ENCODE measurements around the gene POLA1. TPM values are rescaled to one million over a fixed set of nuclear protein-coding genes. Genes with fewer than 3 reads are reported as not detected.

Gene POLA1
- total and polyA plus RNA-seq, 2 of the 4 experiments (the other 2 are of a cell fraction), result 4.0 to 15.1 TPM

GRCh38 chrX:25005034-25005381 lies 311.3 kb downstream of the POLA1 start (continued):
- TF ChIP-seq USF2 (IDR thresholded peaks at IDR 0.05; ENCODE audit: low read depth, low read length), result no peak

- H3K4me1 ChIP-seq (ENCODE audit: control insufficient read depth, insufficient read depth, low read length), result no peaks in the 10 kb centered on the region; the same call in 1 of the 2 replicates
- intact Hi-C loops (cut with micrococcal nuclease), result no loop called here
- no peaks in the 10 kb centered on the region for H3K9me1 ChIP-seq (ENCODE audit: insufficient read depth, low read length)
- H3K4me2 ChIP-seq (ENCODE audit: low read depth, low read length), result peak overlapping the region; percentile 44; the same call in 1 of the 2 replicates
- H4K91ac ChIP-seq (ENCODE audit: insufficient read depth, low read depth, low read length), result no peak overlapping the region
- no peak overlapping the region for H2BK20ac ChIP-seq (ENCODE audit: low read depth, low read length)
- H4K8ac ChIP-seq (ENCODE audit: low read depth in 2 of 2, low read length in 2 of 2), result no peak overlapping the region
- peak overlapping the region; percentile 43 for H2AFZ ChIP-seq (replicated peaks; ENCODE audit: low read length, poor library complexity)
- H2BK15ac ChIP-seq (ENCODE audit: low read depth, low read length), result no peak overlapping the region
- ATAC-seq (ENCODE audit: low read depth) (peak; percentile 56), DNase-seq (no peak)
- H3K14ac ChIP-seq (replicated peaks; ENCODE audit: low read depth, low read length), result no peak overlapping the region
- no TSS peak for BruUV-seq (replicated peaks)
- H3K4me3 ChIP-seq (ENCODE audit: insufficient read depth, low read depth, low read length), result peak overlapping the region; percentile 14; the same call in 1 of the 2 replicates
- H2BK5ac ChIP-seq (ENCODE audit: low read depth, low read length, poor library complexity, severe bottlenecking), result no peak overlapping the region
- H3K4ac ChIP-seq (ENCODE audit: low read depth, low read length), result no peak overlapping the region
- no peak overlapping the region for H2AK5ac ChIP-seq (ENCODE audit: low read depth, low read length)
- no peak overlapping the region for H2BK120ac ChIP-seq (ENCODE audit: low read depth, low read length)
- no peaks in the 10 kb centered on the region for H3K79me1 ChIP-seq (ENCODE audit: low read depth in 1 of 2, low read length in 2 of 2)
- peak overlapping the region; percentile 55 for H2AK9ac ChIP-seq (replicated peaks; ENCODE audit: low read depth, low read length, poor library complexity)
- H3K9me3 ChIP-seq (ENCODE audit: control insufficient read depth, insufficient read depth, low read length), result peaks cover 5% of the 10 kb centered on the region
- CTCF ChIA-PET, result no interaction called here
- dilution Hi-C loops (cut with HindIII; ENCODE audit: low sequenced_read_pairs, unreplicated experiment), result no loop called here
- H3K18ac ChIP-seq (ENCODE audit: low read depth, low read length), result no peak overlapping the region
- no peak overlapping the region for H3K27ac ChIP-seq (ENCODE audit: insufficient read depth, low read length)
- H3K9ac ChIP-seq (ENCODE audit: low read depth, low read length), result no peak overlapping the region
- H3K27me3 ChIP-seq (ENCODE audit: control insufficient read depth, insufficient read depth, low read length), result peaks cover 77% of the 10 kb centered on the region
- no peaks in the 10 kb centered on the region for H3K36me3 ChIP-seq (ENCODE audit: control insufficient read depth, insufficient read depth, low read length)
- POLR2A ChIA-PET (ENCODE audit: unreplicated experiment), result no interaction called here
- in situ Hi-C loops (cut with MboI; ENCODE audit: low sequenced_read_pairs), result no loop called here
- H4K5ac ChIP-seq (ENCODE audit: low read depth, low read length), result no peak overlapping the region
- no peak overlapping the region for H3K23ac ChIP-seq (ENCODE audit: low read depth, low read length)
- H3K56ac ChIP-seq (ENCODE audit: extremely low read depth, insufficient read depth, low read length), result no peak overlapping the region
- no peaks in the 10 kb centered on the region for H4K20me1 ChIP-seq (ENCODE audit: insufficient read depth, low read length)
- WGBS, 2 experiments (ENCODE audit: extremely low coverage in 2 of 2, insufficient read length in 1 of 2), result 22% methylated on average over 22 of the region's 72 CpGs; no CpG with 5 or more reads in 1 of the 2 experiments
- no peak for TF ChIP-seq RFX5 (IDR thresholded peaks at IDR 0.05; ENCODE audit: low read depth, low read length)
- no peak for TF ChIP-seq POLR2A (IDR thresholded peaks at IDR 0.05; ENCODE audit: low read depth, low read length)
- no peak for TF ChIP-seq SMC3 (IDR thresholded peaks at IDR 0.05; ENCODE audit: low read depth, low read length)
- TF ChIP-seq RCOR1 (IDR thresholded peaks at IDR 0.05; ENCODE audit: insufficient replicate concordance, low read length), result no peak
- no peak for TF ChIP-seq ELK1 (IDR thresholded peaks at IDR 0.05; ENCODE audit: borderline replicate concordance, low read depth, low read length)
- TF ChIP-seq FOS (IDR thresholded peaks at IDR 0.05; ENCODE audit: low read depth, low read length), result no peak
- TF ChIP-seq CHD1 (IDR thresholded peaks at IDR 0.05; ENCODE audit: low read depth, low read length), result no peak
- TF ChIP-seq MAZ (IDR thresholded peaks at IDR 0.05; ENCODE audit: borderline replicate concordance, low read depth, low read length), result no peak
- TF ChIP-seq BHLHE40 (IDR thresholded peaks at IDR 0.05; ENCODE audit: low read depth, low read length), result no peak
- TF ChIP-seq MXI1 (IDR thresholded peaks at IDR 0.05; ENCODE audit: borderline replicate concordance, low read depth, low read length), result no peak
- no peak for TF ChIP-seq RAD21 (IDR thresholded peaks at IDR 0.05; ENCODE audit: low read length)
- no peak for TF ChIP-seq CTCF (conservative IDR thresholded peaks at IDR 0.05; ENCODE audit: low read depth, low read length)
Measured at GRCh38 chrX:25005382-25006185, 311.9 kb downstream of the POLA1 start.

All from IMR-90 (cell line).